HG02840 (cell line): ENCODE measurements around the gene QRICH2.
"Not testable (repeated sequence)": the region's sequence is repeated elsewhere in the genome, so short reads cannot be mapped to it uniquely, and the experiment has no call there.

Source experiments
- ATAC-seq: cut with Tn5 transposase; IDR thresholded peaks from one replicate; pipeline ENCODE4 v1.9.1; 2021; ENCODE audit warnings: mild to moderate bottlenecking, moderate library complexity, moderate number of reproducible peaks; ENCODE audit not compliant: unreplicated experiment, low FRiP score

QRICH2 gene

DNA sequence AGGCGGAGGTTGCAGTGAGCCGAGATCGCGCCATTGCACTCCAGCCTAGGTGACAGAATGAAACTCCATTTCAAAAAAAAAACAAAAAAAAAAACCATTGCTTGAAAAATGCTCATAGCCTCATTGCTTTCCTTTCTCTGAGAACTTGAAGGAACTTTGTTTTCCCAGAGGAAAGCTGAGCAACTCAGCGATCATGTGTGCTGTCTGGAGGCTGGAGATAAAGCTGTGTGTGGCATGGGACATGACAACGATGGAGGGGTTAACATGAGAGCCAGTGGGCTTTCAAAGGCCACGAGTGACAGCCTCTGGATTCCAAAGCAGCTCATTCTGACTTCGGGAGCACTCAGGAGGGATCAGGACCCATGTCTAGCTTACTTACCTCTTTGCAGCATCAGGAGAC lies 21.6 kb upstream of the QRICH2 start:
- ATAC-seq: no peak

DNA sequence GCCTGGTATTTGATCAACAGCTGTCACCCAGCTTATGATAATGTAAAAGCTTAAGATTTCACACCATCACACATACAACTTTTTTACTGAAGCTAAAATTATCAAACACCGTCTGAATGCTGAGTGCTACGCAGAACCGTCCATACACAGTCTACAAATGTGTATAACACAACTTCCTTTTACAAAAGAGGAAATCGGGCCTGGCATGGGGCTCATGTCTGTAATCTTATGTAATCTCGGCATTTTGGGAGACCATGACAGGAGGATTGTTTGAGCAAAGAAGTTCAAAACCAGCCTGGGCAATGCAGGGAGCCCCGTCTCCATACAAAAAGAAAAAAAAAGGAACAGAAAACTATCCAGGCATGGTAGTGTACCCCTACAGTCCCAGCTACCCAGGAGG lies 19.6 kb upstream of the QRICH2 start:
- no peak for ATAC-seq

DNA sequence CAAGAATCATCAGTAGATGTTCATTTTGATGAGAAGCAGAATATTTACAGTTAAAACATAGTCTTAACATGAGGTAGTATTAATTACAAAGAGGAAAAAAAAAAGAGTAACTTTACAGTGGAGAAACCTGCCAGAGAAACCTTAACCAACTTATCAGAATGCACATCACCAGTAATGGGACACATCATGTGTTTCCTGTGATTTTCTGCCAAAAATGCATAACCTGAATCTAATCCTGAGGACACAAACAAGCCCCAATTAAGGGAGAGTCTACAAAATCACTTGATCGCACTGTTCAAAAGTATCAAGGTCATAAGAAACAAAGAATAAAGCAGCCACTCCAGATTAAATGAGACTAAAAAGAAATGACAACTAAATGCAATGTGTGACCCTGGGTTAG lies 18.2 kb upstream of the QRICH2 start:
- ATAC-seq: no peak

DNA sequence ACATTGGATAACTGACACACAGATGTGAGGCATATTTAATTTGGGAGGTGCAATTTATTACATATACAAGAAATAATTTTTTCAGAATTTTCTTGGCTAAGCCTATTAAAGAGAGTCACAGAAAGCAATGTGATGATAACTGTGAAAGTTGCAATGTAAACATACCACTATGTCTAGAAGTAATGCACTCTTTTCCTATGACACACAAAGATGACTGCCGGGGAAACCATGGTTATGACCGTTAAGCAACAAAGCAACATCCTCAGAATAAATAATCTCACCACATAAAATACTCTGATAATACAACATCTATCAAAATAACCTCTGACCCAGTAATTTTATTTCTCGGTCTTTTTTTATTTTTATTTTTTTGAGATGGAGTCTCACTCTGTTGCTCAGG lies 10.5 kb upstream of the QRICH2 start:
- ATAC-seq: no peak

DNA sequence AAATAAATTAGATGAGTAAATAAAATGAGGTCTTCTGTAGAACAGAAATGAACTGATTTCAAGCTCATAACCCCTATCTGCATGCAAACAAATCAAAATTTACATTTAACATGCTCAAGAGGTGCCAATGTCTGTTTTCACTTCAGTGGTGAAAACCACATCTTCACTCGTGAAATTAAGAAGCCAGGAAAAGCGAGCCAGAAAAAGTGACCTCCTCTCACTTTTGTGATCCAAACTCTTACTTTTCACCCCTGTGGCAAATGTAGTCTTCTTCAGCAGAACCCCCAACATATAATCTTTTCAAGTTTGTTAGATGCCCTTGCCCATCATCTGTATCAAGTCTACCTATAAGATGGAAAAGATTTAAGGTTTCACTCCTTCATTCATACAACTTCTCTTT lies 9.5 kb upstream of the QRICH2 start:
- no peak for ATAC-seq

GRCh38 chr17:76314392-76315227 lies 6.5 kb upstream of the QRICH2 start:
- no peak for ATAC-seq

- ATAC-seq: no peak
Observed at GRCh38 chr17:76312735-76313134, 4.7 kb upstream of the QRICH2 start.

DNA sequence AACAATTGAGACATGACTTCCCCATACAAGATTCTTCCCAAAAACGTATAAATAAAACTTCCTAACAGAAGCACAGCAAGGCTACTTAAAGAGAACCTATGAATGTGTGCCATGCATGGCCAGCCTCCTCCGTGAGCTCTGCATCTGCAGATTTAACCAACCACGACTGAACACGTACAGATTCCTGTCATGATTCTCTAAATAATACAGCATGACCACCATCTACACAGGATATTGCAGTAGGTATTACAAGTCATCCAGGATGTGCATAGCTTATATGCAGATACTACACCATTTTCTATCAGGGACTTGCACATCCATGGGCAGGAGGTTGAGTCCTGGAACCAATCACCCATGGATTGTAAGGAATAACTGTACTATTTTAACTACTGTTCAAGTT lies 1.4 kb upstream of the QRICH2 start:
- no peak for ATAC-seq

DNA sequence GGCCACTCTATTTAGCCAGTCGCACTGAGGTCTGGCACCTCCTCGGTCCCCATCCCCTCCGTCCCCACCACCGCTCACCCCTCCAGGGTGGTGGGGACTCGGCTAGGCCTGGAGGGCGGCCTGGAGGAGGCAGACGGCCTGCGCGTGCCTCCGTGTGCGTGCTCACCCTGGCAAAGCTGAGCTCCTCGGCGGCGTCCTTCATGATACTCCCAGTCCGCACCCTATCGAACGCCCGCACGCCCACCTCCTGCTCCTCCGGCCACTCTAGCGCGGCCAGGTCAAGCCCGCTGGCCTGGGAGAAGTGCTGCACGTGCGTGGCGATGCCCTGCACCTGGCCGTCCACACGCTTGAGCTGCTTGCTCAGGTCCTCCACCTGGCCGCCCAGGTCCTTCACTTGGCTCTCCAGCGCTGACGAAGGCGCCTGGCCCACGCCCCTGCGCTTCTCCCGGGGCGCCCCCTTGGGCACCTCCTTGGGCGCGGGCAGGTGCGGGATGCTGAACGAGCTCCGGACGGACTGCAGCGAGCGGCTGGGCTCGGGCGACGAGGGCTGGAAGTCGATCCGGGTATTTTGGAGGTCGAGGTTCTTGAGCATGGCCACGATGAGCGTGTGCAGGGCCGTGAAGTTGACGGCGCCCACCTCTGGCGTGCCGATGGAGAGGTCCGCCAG lies 644 bp downstream of the QRICH2 start:
- no peak for ATAC-seq

GRCh38 chr17:76305135-76305454 lies 3.0 kb downstream of the QRICH2 start:
- not testable (repeated sequence) for ATAC-seq

GRCh38 chr17:76304226-76305134 lies 3.6 kb downstream of the QRICH2 start:
- no peak for ATAC-seq

DNA sequence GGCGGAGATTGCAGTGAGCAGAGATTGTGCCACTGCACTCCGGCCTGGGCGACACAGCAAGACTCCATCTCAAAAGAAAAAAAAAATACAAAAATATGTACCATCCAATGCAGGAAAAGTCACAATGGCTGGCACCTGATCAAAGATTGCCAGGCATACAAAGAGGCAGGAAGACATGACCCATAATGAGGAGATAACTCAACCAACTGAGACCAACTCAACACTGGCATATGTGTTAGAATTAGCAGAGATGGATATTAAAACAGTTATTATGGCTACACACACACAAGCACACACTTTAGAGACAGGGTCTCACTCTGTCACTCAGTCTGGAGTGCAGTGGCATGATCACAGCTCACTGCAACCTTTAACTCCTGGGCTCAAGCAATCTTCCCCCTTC lies 10.6 kb downstream of the QRICH2 start:
- ATAC-seq: no peak

- ATAC-seq: no peak
Observed at GRCh38 chr17:76296889-76297288, 11.2 kb downstream of the QRICH2 start.

DNA sequence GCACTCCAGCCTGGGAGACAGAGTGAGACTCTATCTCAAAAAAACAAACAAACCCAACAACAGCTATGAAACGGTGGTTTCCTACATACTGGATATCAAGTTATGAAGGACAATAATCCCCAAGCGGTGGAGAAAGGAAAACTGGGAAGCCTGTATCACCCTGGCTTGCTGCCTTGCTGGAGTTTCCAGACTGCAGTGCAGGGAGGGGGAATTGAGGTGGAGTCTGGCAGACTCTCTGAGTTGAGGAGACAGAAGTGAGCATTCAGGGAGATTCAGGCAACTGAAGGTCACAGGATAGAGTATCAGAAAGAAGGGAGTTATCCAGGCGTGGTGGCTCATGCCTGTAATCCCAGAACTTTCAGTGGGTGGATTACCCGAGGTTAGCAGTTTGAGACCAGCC lies 11.9 kb downstream of the QRICH2 start:
- no peak for ATAC-seq

DNA sequence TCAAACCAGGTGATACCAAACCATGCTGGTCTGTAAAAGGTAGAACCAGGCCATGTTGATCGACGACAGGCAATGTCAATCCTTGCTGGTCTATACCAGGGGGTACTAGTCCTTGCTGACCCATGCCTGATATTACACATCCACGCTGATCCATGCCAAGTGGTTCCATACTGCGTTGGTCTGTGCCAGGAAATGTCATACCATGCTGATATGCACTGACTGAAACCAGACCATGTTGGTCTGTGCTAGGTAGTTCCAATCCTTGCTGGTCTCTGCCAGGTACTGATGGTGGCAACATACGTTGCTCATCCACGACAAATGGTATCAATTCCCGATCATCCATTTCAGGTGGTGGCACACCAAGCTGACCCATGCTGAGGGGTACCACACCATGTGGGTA lies 15.0 kb downstream of the QRICH2 start:
- ATAC-seq: no peak

- no peak for ATAC-seq
Observed at GRCh38 chr17:76292567-76292966, 15.5 kb downstream of the QRICH2 start.

GRCh38 chr17:76281573-76282371 lies 26.3 kb downstream of the QRICH2 start:
- no peak for ATAC-seq

DNA sequence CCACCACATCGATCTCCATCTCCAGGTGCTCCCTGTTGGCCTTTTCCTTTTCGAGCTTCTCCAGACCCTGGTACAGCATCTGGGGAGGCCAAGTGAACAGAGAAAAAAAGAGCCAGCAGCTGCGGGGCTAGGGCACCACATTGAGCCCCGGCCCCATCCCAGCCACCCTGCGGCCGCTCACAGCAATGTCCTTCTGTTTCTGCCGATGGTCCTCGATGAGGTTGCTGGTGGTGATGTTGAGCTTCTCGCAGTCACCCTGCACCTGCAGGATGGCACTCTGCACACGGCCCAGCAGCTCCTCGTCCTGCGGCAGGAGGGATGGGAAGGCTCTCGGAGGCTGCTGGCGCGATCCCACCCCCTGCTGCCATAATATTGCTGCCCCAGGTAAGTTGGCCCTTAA lies 27.4 kb downstream of the QRICH2 start:
- ATAC-seq: no peak

DNA sequence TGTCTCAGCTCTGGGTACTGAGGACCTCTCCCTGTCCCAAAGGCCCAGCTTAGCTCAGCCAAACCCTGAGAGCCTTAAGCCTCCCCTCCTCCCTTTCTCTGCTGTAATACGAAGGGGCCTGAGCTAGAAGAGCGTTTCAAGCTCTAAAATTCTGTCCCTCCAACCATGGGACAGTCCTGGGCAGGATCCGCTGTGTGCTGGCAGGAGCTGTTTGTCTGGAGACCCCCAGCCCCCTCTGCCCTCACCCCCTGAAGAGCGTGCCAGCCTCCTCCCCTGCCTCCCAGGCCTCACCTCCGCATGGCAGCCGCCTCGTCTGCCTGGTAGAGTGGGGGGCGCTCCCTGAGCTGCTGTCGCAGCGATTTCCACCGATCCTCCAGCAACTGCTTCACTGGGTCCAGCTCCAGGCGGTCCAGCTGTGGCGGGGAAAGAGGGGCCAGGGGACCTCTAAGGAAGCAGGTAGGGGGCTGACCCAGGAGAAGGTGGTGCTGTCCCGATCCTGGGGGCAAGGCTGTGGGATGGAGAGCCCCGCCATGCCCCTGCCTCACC lies 28.3 kb downstream of the QRICH2 start:
- ATAC-seq: no peak
